DND-41 (cell line): Measurements from ENCODE around the gene GRM3.

Experiments used
- ATAC-seq: fragments of 200-7000 bp; cut with Tn5 transposase; 3 replicates; pipeline ENCODE4 v1.9.1; 2021; ENCODE audit warnings: low read depth; ENCODE audit not compliant: insufficient read depth
- DNase-seq: peaks from one replicate; pipeline ENCODE4 v3.0.0-alpha.2; 2020
- H2AFZ ChIP-seq: 2 replicates; pipeline ENCODE4 v1.6.0; 2012; ENCODE audit warnings: low read depth, low read length
- H3K27ac ChIP-seq: 2 replicates; pipeline ENCODE4 v1.5.1; 2012; ENCODE audit warnings: low read length, inconsistent platforms
- H3K27me3 ChIP-seq: fragments of 200-600 bp; sonication (generic); 2 replicates; pipeline ENCODE4 v1.6.0; 2012; ENCODE audit warnings: low read length, mild to moderate bottlenecking, inconsistent platforms; ENCODE audit not compliant: insufficient read depth, poor library complexity
- H3K36me3 ChIP-seq: 2 replicates; pipeline ENCODE4 v1.5.1; 2012; ENCODE audit warnings: low read length, inconsistent platforms; ENCODE audit not compliant: insufficient read depth
- H3K4me1 ChIP-seq: 2 replicates; pipeline ENCODE4 v1.5.1; 2012; ENCODE audit warnings: mild to moderate bottlenecking, low read length; ENCODE audit not compliant: insufficient read depth
- H3K4me2 ChIP-seq: 2 replicates; pipeline ENCODE4 v1.6.0; 2012; ENCODE audit warnings: mild to moderate bottlenecking, moderate library complexity, low read length, inconsistent platforms; ENCODE audit not compliant: insufficient read depth
- H3K4me3 ChIP-seq, 2 experiments: fragments of 200-600 bp in 1 of 2; shearing (Covaris generic) in 1 of 2; 2 replicates each; pipeline ENCODE4 v1.5.1; 2012 to 2016; ENCODE audit warnings: inconsistent platforms in 2 of 2, low read length in 2 of 2, mild to moderate bottlenecking in 2 of 2, low read depth in 1 of 2, moderate library complexity in 1 of 2
- H3K79me2 ChIP-seq: 2 replicates; pipeline ENCODE4 v1.6.0; 2012; ENCODE audit warnings: low read length, inconsistent platforms; ENCODE audit not compliant: insufficient read depth
- H3K9ac ChIP-seq: 2 replicates; pipeline ENCODE4 v1.6.0; 2012; ENCODE audit warnings: low read depth, mild to moderate bottlenecking, inconsistent platforms, low read length, moderate library complexity
- H3K9me3 ChIP-seq: 2 replicates; pipeline ENCODE4 v1.5.1; 2012; ENCODE audit warnings: low read length, moderate library complexity, mild to moderate bottlenecking, inconsistent platforms; ENCODE audit not compliant: insufficient read depth, severe bottlenecking
- H4K20me1 ChIP-seq: 2 replicates; pipeline ENCODE4 v1.6.0; 2012; ENCODE audit warnings: low read length; ENCODE audit not compliant: insufficient read depth
- EZH2 ChIP-seq: IDR thresholded peaks from 3 replicates; pipeline ENCODE4 v1.6.1; 2012; ENCODE audit warnings: borderline replicate concordance, low read depth, mild to moderate bottlenecking, moderate library complexity, low read length, inconsistent platforms; ENCODE audit not compliant: severe bottlenecking
- TF ChIP-seq, protein P1 (sequence below): IDR thresholded peaks from 2 replicates; pipeline ENCODE4 v1.5.1; 2012; ENCODE audit warnings: borderline replicate concordance, low read length, moderate library complexity, mild to moderate bottlenecking; ENCODE audit not compliant: poor library complexity, severe bottlenecking; ENCODE audit errors: extremely low read depth

The GRM3 gene

DNA sequence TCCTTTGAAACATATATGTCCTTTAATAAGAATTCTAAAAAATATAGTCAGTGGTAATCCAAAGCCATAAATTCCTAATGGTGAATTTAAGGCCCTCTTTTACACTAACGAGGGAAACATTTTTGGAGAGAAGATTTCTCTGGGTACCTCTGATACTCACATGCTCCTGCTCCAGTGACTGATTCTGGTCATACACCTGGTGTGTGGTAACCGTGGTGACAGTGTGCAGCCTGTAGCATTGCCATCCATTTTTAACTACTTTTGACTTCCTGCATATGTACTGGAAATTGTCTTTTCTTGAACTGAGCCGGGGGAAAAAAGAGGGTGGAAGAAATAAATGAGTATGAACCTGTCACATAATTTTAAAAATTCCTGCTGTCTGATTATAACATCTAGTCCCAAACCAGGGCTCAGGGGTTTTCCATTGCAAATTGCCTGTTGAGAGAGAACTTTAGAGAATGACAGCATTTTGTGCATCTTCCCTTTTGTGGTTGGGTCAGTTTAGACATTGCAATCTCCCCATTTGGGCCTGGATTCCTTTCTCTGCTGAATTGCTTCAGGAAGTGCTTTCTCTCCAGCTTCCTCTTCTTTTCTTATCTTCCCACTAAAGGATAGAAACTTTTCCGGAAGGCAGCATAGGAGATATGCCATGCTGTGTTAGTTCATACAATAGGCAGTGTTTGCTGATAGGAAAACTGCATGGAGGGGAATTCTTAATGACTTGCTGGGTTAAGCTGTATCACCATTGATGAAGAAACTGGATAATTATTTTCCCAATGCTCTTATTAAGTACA lies 125.5 kb downstream of the GRM3 start:
- ATAC-seq: no peak
- no peak for DNase-seq
- Histone ChIP-seq H3K4me1 (no peaks in the 10 kb centered on the region), H3K9ac (no peak overlapping the region), H3K27ac (no peak overlapping the region), H3K4me2 (no peak overlapping the region), H2AFZ (no peak overlapping the region), H3K9me3 (no peaks in the 10 kb centered on the region), H4K20me1 (no peaks in the 10 kb centered on the region), H3K36me3 (no peaks in the 10 kb centered on the region), H3K4me3 (no peak overlapping the region), H3K79me2 (no peaks in the 10 kb centered on the region), H3K27me3 (no peaks in the 10 kb centered on the region)
- TF ChIP-seq, protein P1, sequence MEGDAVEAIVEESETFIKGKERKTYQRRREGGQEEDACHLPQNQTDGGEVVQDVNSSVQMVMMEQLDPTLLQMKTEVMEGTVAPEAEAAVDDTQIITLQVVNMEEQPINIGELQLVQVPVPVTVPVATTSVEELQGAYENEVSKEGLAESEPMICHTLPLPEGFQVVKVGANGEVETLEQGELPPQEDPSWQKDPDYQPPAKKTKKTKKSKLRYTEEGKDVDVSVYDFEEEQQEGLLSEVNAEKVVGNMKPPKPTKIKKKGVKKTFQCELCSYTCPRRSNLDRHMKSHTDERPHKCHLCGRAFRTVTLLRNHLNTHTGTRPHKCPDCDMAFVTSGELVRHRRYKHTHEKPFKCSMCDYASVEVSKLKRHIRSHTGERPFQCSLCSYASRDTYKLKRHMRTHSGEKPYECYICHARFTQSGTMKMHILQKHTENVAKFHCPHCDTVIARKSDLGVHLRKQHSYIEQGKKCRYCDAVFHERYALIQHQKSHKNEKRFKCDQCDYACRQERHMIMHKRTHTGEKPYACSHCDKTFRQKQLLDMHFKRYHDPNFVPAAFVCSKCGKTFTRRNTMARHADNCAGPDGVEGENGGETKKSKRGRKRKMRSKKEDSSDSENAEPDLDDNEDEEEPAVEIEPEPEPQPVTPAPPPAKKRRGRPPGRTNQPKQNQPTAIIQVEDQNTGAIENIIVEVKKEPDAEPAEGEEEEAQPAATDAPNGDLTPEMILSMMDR: no peak
- TF ChIP-seq EZH2: no peak

- no peaks in the 10 kb centered on the region for H3K36me3 ChIP-seq
- H3K9ac ChIP-seq: no peak overlapping the region
- H3K9me3 ChIP-seq: no peaks in the 10 kb centered on the region
- DNase-seq (no peak), ATAC-seq (no peak)
- H3K4me2 ChIP-seq: no peak overlapping the region
- H3K79me2 ChIP-seq: no peaks in the 10 kb centered on the region
- no peak overlapping the region for H2AFZ ChIP-seq
- no peak for TF ChIP-seq EZH2
- TF ChIP-seq, protein P1: no peak
- H4K20me1 ChIP-seq: no peaks in the 10 kb centered on the region
- H3K4me3 ChIP-seq: no peak overlapping the region
- H3K27me3 ChIP-seq: no peaks in the 10 kb centered on the region
- no peak overlapping the region for H3K27ac ChIP-seq
- H3K4me1 ChIP-seq: no peaks in the 10 kb centered on the region
These were observed 129.6 kb downstream of the GRM3 start for GRCh38 chr7:86773309-86773708.

GRCh38 chr7:86775203-86775602 lies 131.5 kb downstream of the GRM3 start:
- no peak overlapping the region for H2AFZ ChIP-seq
- no peaks in the 10 kb centered on the region for H3K9me3 ChIP-seq
- TF ChIP-seq EZH2: no peak
- TF ChIP-seq, protein P1: no peak
- no peak for DNase-seq
- H4K20me1 ChIP-seq: no peaks in the 10 kb centered on the region
- H3K9ac ChIP-seq: no peak overlapping the region
- no peak overlapping the region for H3K4me2 ChIP-seq
- H3K36me3 ChIP-seq: no peaks in the 10 kb centered on the region
- H3K79me2 ChIP-seq: no peaks in the 10 kb centered on the region
- no peak overlapping the region for H3K4me3 ChIP-seq
- no peak overlapping the region for H3K27ac ChIP-seq
- no peaks in the 10 kb centered on the region for H3K27me3 ChIP-seq
- ATAC-seq: no peak
- H3K4me1 ChIP-seq: no peaks in the 10 kb centered on the region
